ENCODE results near the gene LIPA. TPM values are rescaled to one million over a fixed set of nuclear protein-coding genes. Genes with fewer than 3 reads are reported as not detected.

Gene LIPA
- total and polyA plus RNA-seq, 10 donors: 28.6 to 828 (median 337) TPM

GRCh38 chr10:89278034-89278535 lies 26.5 kb upstream of the LIPA start:
- intact Hi-C loops (cut with DNase I; ENCODE audit: low total_unique reads): no loop called here
- WGBS, 5 donors: 77 to 89% (median 83%) methylated on average over 1 of the region's 1 CpG
- DNase-seq: no peak
- no peak for TF ChIP-seq POLR2AphosphoS5 (IDR thresholded peaks at IDR 0.05)
- no peak for TF ChIP-seq POLR2A (IDR thresholded peaks at IDR 0.05)
- Histone ChIP-seq H3K4me1 (peaks cover 1 to 18% (median 8%) of the 10 kb centered on the region in 6 donors), H3K27ac (peak overlapping the region in 6 of 8 donors; percentile 44 to 69 (median 54)), H3K27me3 (replicated peaks in 1 of 7) (no peaks in the 10 kb centered on the region), H3K9me3 (no peaks in the 10 kb centered on the region), H3K4me3 (no peak overlapping the region), H3K36me3 (no peaks in the 10 kb centered on the region)

GRCh38 chr10:89275383-89275782 lies 23.8 kb upstream of the LIPA start:
- intact Hi-C loops (cut with DNase I; ENCODE audit: low total_unique reads): no loop called here
- no peaks in the 10 kb centered on the region for H3K9me3 ChIP-seq
- TF ChIP-seq POLR2AphosphoS5 (IDR thresholded peaks at IDR 0.05) (no peak), CTCF (IDR thresholded peaks at IDR 0.05 in 8 of 11, conservative IDR thresholded peaks at IDR 0.05 in 3 of 11) (no peak), POLR2A (IDR thresholded peaks at IDR 0.05) (no peak)
- H3K4me3 ChIP-seq: no peak overlapping the region
- 73 to 90% (median 83%) methylated on average over 6 of the region's 6 CpGs for WGBS, 5 donors
- H3K4me1 ChIP-seq: peaks cover 0 to 18% (median 6%) of the 10 kb centered on the region in 6 donors
- H3K27me3 ChIP-seq (replicated peaks in 1 of 7): no peaks in the 10 kb centered on the region
- no peak for DNase-seq
- no peaks in the 10 kb centered on the region for H3K36me3 ChIP-seq
- no peak overlapping the region for H3K27ac ChIP-seq

GRCh38 chr10:89274928-89275327 lies 23.4 kb upstream of the LIPA start:
- WGBS, 5 donors: 59 to 76% (median 64%) methylated on average over 3 of the region's 3 CpGs
- no peak overlapping the region for H3K27ac ChIP-seq

GRCh38 chr10:89273680-89274079 lies 22.1 kb upstream of the LIPA start:
- Histone ChIP-seq H3K9me3 (no peaks in the 10 kb centered on the region), H3K4me3 (no peak overlapping the region), H3K27ac (no peak overlapping the region), H3K36me3 (no peaks in the 10 kb centered on the region), H3K27me3 (replicated peaks in 1 of 7) (no peaks in the 10 kb centered on the region), H3K4me1 (peaks cover 0 to 12% (median 4%) of the 10 kb centered on the region in 6 donors)
- intact Hi-C loops (cut with DNase I; ENCODE audit: low total_unique reads): no loop called here
- DNase-seq: no peak
- WGBS, 5 donors: 64 to 96% (median 92%) methylated on average over 2 of the region's 2 CpGs
- TF ChIP-seq POLR2AphosphoS5 (IDR thresholded peaks at IDR 0.05) (no peak), POLR2A (IDR thresholded peaks at IDR 0.05) (no peak), CTCF (IDR thresholded peaks at IDR 0.05 in 8 of 11, conservative IDR thresholded peaks at IDR 0.05 in 3 of 11) (no peak)

More at GRCh38 chr10:89274928-89275327, 23.4 kb upstream of the LIPA start:
- H3K4me1 ChIP-seq: peaks cover 0 to 20% (median 6%) of the 10 kb centered on the region in 6 donors
- no peaks in the 10 kb centered on the region for H3K36me3 ChIP-seq
- H3K27me3 ChIP-seq (replicated peaks in 1 of 7): no peaks in the 10 kb centered on the region
- no peak for DNase-seq
- no peak for TF ChIP-seq CTCF (IDR thresholded peaks at IDR 0.05 in 8 of 11, conservative IDR thresholded peaks at IDR 0.05 in 3 of 11)
- no peak for TF ChIP-seq POLR2A (IDR thresholded peaks at IDR 0.05)
- TF ChIP-seq POLR2AphosphoS5 (IDR thresholded peaks at IDR 0.05): no peak
- no peaks in the 10 kb centered on the region for H3K9me3 ChIP-seq
- intact Hi-C loops (cut with DNase I; ENCODE audit: low total_unique reads): no loop called here
- no peak overlapping the region for H3K4me3 ChIP-seq
